Vagina (tissue), 2 donors: ENCODE measurements around the gene TIMP3. TPM values are rescaled to one million over a fixed set of nuclear protein-coding genes. Genes with fewer than 3 reads are reported as not detected.

ENCODE experiments used
- DNase-seq, 2 donors: peaks; one replicate each; pipeline ENCODE4 v3.0.0-alpha.2; 2017; ENCODE audit errors: extremely low spot score in 2 of 2
- H3K27ac ChIP-seq: fragments of 200-600 bp; sonication (generic); one replicate; pipeline ENCODE4 v1.5.1; 2019
- H3K27me3 ChIP-seq: fragments of 200-600 bp; sonication (generic); one replicate; pipeline ENCODE4 v1.5.1; 2019
- H3K36me3 ChIP-seq, 2 donors: fragments of 200-600 bp; sonication (generic); one replicate each; pipeline ENCODE4 v1.5.1; 2017 to 2019
- H3K4me1 ChIP-seq: fragments of 200-600 bp; sonication (generic); one replicate; pipeline ENCODE4 v1.5.1; 2019
- H3K4me3 ChIP-seq, 2 donors: fragments of 200-600 bp; sonication (generic); 1 replicate in 1 of 2; 2 replicates in 1 of 2; pipeline ENCODE4 v1.5.1; 2016 to 2019
- H3K9me3 ChIP-seq: fragments of 200-600 bp; sonication (generic); one replicate; pipeline ENCODE4 v1.5.1; 2019
- POLR2A ChIP-seq, 2 donors: fragments of 450-650 bp; IDR thresholded peaks; one replicate each; pipeline ENCODE4 v1.6.1; 2017; ENCODE audit warnings: antibody characterized with exemption in 2 of 2, mild to moderate bottlenecking in 2 of 2, moderate library complexity in 2 of 2
- POLR2AphosphoS5 ChIP-seq, 2 donors: sonication (generic); formaldehyde crosslinking; IDR thresholded peaks; one replicate each; pipeline ENCODE4 v1.9.0; 2017; ENCODE audit warnings: antibody characterized with exemption in 2 of 2, mild to moderate bottlenecking in 2 of 2, low read depth in 1 of 2; ENCODE audit not compliant: insufficient read depth in 1 of 2
- intact Hi-C: fragments of 100-400 bp; cut with DNase I; formaldehyde crosslinking; loops from one replicate; pipeline ENCODE4 v1.15.1; 2023
- total RNA-seq: library from RNA; depleted of rRNA; stranded (reverse); fragments of >200 nt; gene quantifications from one replicate; pipeline ENCODE4 v1.2.3, GENCODE V29; 2016
- TF ChIP-seq, protein P1 (sequence below), 3 experiments: fragments of 450-650 bp in 2 of 3; fragments of 200-600 bp in 1 of 3; sonication (generic) in 1 of 3; IDR thresholded peaks; one replicate each; pipeline ENCODE4 v1.5.1; 2017 to 2019; ENCODE audit warnings: antibody characterized with exemption in 3 of 3, mild to moderate bottlenecking in 2 of 3, moderate library complexity in 2 of 3

Gene TIMP3
- total RNA-seq, 1 donor from 2014 or later: 262 TPM

DNA sequence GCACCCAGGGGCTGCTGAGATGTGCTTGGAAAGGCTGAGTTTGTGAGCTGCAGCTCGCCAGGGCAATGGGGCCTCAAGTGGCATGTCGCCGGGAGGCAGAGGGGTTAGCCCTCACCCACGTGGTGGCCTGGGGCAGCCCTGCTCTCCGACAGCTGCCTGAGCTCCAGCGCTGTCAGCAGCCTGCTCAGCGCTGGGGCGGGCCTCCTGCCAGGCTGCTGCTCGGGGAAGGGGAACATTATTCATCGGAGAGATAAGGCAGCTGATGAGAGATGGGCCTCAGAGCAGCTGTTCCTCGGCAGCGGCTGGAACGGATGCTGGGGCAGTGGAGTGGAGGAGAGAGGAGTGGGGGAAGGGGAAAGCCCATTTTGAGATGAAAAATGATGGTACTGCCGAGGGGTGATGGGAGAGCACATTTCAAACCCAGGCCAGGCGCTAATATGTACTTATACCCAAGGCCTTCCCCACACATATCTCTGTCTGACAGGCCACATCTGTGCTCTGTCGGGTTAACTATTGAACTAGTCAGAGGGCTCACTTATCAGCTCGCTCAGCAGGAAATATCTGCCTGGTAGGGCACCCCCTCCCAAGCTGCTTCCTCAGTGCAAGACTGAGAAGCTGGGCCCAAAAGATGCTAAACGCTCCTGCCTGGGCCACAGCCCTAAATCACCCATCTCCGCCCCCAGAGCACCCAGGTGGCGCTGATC, 79.5 kb downstream of the TIMP3 start:
- H3K9me3 ChIP-seq: no peaks in the 10 kb centered on the region
- H3K27me3 ChIP-seq: no peaks in the 10 kb centered on the region
- H3K4me3 ChIP-seq: no peak overlapping the region
- no peak for DNase-seq
- H3K36me3 ChIP-seq: no peaks in the 10 kb centered on the region
- intact Hi-C loops: loop anchor here (1.0 kb wide), 1 partner anchor 29 kb away; no protein-coding TSS in a partner anchor
- H3K4me1 ChIP-seq: peaks cover 11% of the 10 kb centered on the region
- peak in 1 of 2 donors; percentile 65 for TF ChIP-seq POLR2AphosphoS5 (IDR thresholded peaks at IDR 0.05; ENCODE audit: insufficient read depth in 1 of 2, low read depth in 1 of 2)
- TF ChIP-seq POLR2A (IDR thresholded peaks at IDR 0.05): no peak
- H3K27ac ChIP-seq: no peak overlapping the region

DNA sequence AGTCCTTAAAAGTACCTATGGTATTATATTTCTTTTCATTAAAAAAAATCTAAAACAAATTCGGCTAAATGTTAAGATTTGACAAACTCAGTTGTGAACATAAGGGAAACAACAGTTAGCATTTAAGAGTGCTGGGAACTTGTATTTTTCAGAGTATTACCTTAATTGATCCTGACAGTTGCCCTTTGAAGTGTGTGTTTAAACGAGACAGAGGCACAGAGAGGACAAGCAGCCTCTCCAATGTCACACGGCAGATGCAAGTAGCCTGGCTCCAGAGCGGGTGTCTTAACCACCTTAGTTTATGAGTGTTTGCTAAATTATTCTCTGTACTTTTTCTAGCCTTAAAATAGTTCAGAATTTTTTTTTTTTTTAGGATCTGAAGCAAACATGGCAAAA, 80.9 kb downstream of the TIMP3 start:
- Histone ChIP-seq H3K27ac (no peak overlapping the region), H3K27me3 (no peaks in the 10 kb centered on the region), H3K36me3 (no peaks in the 10 kb centered on the region), H3K9me3 (no peaks in the 10 kb centered on the region), H3K4me1 (peaks cover 11% of the 10 kb centered on the region), H3K4me3 (no peak overlapping the region)
- intact Hi-C loops: no loop called here
- TF ChIP-seq, protein P1, sequence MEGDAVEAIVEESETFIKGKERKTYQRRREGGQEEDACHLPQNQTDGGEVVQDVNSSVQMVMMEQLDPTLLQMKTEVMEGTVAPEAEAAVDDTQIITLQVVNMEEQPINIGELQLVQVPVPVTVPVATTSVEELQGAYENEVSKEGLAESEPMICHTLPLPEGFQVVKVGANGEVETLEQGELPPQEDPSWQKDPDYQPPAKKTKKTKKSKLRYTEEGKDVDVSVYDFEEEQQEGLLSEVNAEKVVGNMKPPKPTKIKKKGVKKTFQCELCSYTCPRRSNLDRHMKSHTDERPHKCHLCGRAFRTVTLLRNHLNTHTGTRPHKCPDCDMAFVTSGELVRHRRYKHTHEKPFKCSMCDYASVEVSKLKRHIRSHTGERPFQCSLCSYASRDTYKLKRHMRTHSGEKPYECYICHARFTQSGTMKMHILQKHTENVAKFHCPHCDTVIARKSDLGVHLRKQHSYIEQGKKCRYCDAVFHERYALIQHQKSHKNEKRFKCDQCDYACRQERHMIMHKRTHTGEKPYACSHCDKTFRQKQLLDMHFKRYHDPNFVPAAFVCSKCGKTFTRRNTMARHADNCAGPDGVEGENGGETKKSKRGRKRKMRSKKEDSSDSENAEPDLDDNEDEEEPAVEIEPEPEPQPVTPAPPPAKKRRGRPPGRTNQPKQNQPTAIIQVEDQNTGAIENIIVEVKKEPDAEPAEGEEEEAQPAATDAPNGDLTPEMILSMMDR (IDR thresholded peaks at IDR 0.05): no peak
- no peak for TF ChIP-seq POLR2AphosphoS5 (IDR thresholded peaks at IDR 0.05; ENCODE audit: insufficient read depth in 1 of 2, low read depth in 1 of 2)
- TF ChIP-seq POLR2A (IDR thresholded peaks at IDR 0.05): no peak
- no peak for DNase-seq

DNA sequence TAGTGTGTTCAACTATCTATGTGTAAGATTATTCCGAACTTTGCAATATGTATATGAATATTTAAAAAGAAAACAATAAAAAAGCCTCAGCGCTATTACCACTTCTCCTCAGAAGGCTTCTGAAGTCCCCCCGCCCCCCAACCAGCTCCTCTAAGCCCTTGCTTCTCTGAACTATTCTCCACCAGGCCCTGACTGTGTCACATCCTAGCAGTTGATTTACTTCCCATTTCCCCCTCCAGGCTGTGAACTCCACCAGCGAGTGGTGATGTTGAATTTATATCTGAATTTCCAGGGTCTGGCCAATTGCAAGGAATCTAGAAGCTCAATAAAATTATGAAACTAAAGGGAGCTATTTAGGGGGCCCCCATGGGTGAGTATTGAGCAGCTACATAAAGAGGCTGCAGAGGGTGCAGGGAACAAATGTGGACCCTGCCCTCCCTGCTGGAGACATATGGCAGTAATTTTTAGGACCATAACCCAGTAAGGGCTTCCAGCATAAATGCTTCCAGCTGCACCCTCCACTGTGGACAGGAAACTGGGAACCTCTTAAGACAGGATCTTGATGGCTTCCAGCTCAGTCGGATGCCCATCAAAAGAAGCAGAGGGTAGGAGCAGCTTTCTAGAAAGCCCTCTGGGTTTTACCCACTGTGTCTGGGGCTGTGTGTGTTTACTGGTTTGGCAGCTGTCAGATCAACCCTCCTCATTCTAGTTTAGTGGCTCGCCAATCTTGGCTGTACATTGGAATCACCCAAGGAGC, 81.4 kb downstream of the TIMP3 start:
- no peak for TF ChIP-seq POLR2AphosphoS5 (IDR thresholded peaks at IDR 0.05; ENCODE audit: insufficient read depth in 1 of 2, low read depth in 1 of 2)
- TF ChIP-seq POLR2A (IDR thresholded peaks at IDR 0.05): no peak
- TF ChIP-seq, protein P1 (IDR thresholded peaks at IDR 0.05): no peak
- peaks cover 11% of the 10 kb centered on the region for H3K4me1 ChIP-seq
- intact Hi-C loops: no loop called here

GRCh38 chr22:32887324-32887980, 85.9 kb downstream of the TIMP3 start:
- H3K9me3 ChIP-seq: no peaks in the 10 kb centered on the region
- H3K4me1 ChIP-seq: no peaks in the 10 kb centered on the region
- H3K27me3 ChIP-seq: no peaks in the 10 kb centered on the region
- no peak for DNase-seq
- no peak overlapping the region for H3K4me3 ChIP-seq
- no peaks in the 10 kb centered on the region for H3K36me3 ChIP-seq
- intact Hi-C loops: no loop called here
- TF ChIP-seq POLR2A (IDR thresholded peaks at IDR 0.05): no peak
- no peak for TF ChIP-seq POLR2AphosphoS5 (IDR thresholded peaks at IDR 0.05; ENCODE audit: insufficient read depth in 1 of 2, low read depth in 1 of 2)
- TF ChIP-seq, protein P1 (IDR thresholded peaks at IDR 0.05): no peak
- no peak overlapping the region for H3K27ac ChIP-seq

More for the DNA sequence above, 81.4 kb downstream of the TIMP3 start:
- Histone ChIP-seq H3K9me3 (no peaks in the 10 kb centered on the region), H3K36me3 (no peaks in the 10 kb centered on the region), H3K27ac (no peak overlapping the region), H3K4me3 (no peak overlapping the region), H3K27me3 (no peaks in the 10 kb centered on the region)
- no peak for DNase-seq

GRCh38 chr22:32888976-32889375, 87.5 kb downstream of the TIMP3 start:
- intact Hi-C loops: no loop called here
- TF ChIP-seq POLR2AphosphoS5 (IDR thresholded peaks at IDR 0.05; ENCODE audit: insufficient read depth in 1 of 2, low read depth in 1 of 2) (no peak), POLR2A (IDR thresholded peaks at IDR 0.05) (no peak)
- TF ChIP-seq, protein P1 (IDR thresholded peaks at IDR 0.05): no peak
- Histone ChIP-seq H3K4me3 (no peak overlapping the region), H3K36me3 (no peaks in the 10 kb centered on the region), H3K9me3 (no peaks in the 10 kb centered on the region), H3K4me1 (no peaks in the 10 kb centered on the region), H3K27me3 (no peaks in the 10 kb centered on the region), H3K27ac (no peak overlapping the region)
- no peak for DNase-seq
